T-cell (primary cell): ENCODE measurements around the gene SCGB3A2. TPM values are rescaled to one million over a fixed set of nuclear protein-coding genes. Genes with fewer than 3 reads are reported as not detected.

Source experiments
- ATAC-seq, 4 experiments: fragments of 200-7000 bp in 3 of 4; fragments of 150-1000 bp in 1 of 4; cut with Tn5 transposase; replicated peaks in 1 of 4; 1 replicate in 3 of 4; 2 replicates in 1 of 4; pipeline ENCODE4 v1.10.0; 2021; ENCODE audit warnings: moderate library complexity in 3 of 4, mild to moderate bottlenecking in 2 of 4, moderate number of reproducible peaks in 1 of 4
- CTCF ChIA-PET, 2 donors: fragments of 300-600 bp; sonication (Branson Sonifier 250); formaldehyde crosslinking; loops; one replicate each; lab custom pipeline; 2022; ENCODE audit warnings: antibody characterized with exemption in 2 of 2; lab: Charles Lee
- POLR2A ChIA-PET, 2 donors: fragments of 300-600 bp; sonication (Branson Sonifier 250); formaldehyde crosslinking; loops; one replicate each; lab custom pipeline; 2022; ENCODE audit warnings: antibody characterized with exemption in 2 of 2; lab: Charles Lee
- DNase-seq, 35 experiments: peaks; one replicate each; pipeline versions ENCODE4 v3.0.0 to v3.0.0-alpha.2; 2013 to 2023
- H3K27ac ChIP-seq: one replicate; pipeline ENCODE4 v1.5.1; 2013; ENCODE audit warnings: low read length
- H3K27me3 ChIP-seq, 2 experiments: replicated peaks in 1 of 2; 1 replicate in 1 of 2; 2 replicates in 1 of 2; pipeline versions ENCODE4 v1.6.1 to v1.7.0; 2013; ENCODE audit warnings: low read length in 1 of 2, mixed read lengths in 1 of 2; ENCODE audit not compliant: control insufficient read depth in 2 of 2, insufficient read depth in 2 of 2; ENCODE audit errors: extremely low read depth in 1 of 2
- H3K36me3 ChIP-seq, 2 donors: 1 replicate in 1 of 2; 2 replicates in 1 of 2; pipeline versions ENCODE4 v1.6.1 to v1.7.0; 2013; ENCODE audit warnings: low read length in 1 of 2; ENCODE audit not compliant: control insufficient read depth in 2 of 2, insufficient read depth in 1 of 2; ENCODE audit errors: extremely low read depth in 1 of 2
- H3K4me1 ChIP-seq, 2 experiments: 1 replicate in 1 of 2; 2 replicates in 1 of 2; pipeline versions ENCODE4 v1.6.1 to v1.7.0; 2013; ENCODE audit warnings: low read length in 2 of 2, mixed read lengths in 1 of 2; ENCODE audit not compliant: insufficient read depth in 2 of 2, control insufficient read depth in 1 of 2; ENCODE audit errors: extremely low read depth in 1 of 2
- H3K4me3 ChIP-seq, 2 donors: 1 replicate in 1 of 2; 2 replicates in 1 of 2; pipeline versions ENCODE4 v1.5.1 to v1.7.0; 2013; ENCODE audit warnings: mild to moderate bottlenecking in 2 of 2, low read length in 1 of 2, moderate library complexity in 1 of 2; ENCODE audit not compliant: control insufficient read depth in 1 of 2; ENCODE audit errors: extremely low read depth in 1 of 2
- H3K9me3 ChIP-seq: 2 replicates; pipeline ENCODE4 v1.7.0; 2013
- H3K27ac Mint-ChIP-seq, 2 donors: one replicate each; pipeline ENCODE4 v1.8.0; 2020 to 2021; ENCODE audit warnings: mild to moderate bottlenecking in 2 of 2, mixed read lengths in 2 of 2
- H3K27me3 Mint-ChIP-seq, 2 donors: one replicate each; pipeline ENCODE4 v1.8.0; 2021 to 2022; ENCODE audit warnings: mixed read lengths in 2 of 2
- H3K36me3 Mint-ChIP-seq: one replicate; pipeline ENCODE4 v1.8.0; 2021; ENCODE audit warnings: mixed read lengths
- H3K4me1 Mint-ChIP-seq, 3 donors: one replicate each; pipeline ENCODE4 v1.8.0; 2020 to 2022; ENCODE audit warnings: mixed read lengths in 3 of 3, mild to moderate bottlenecking in 1 of 3
- H3K4me3 Mint-ChIP-seq, 3 donors: one replicate each; pipeline ENCODE4 v1.8.0; 2020 to 2022; ENCODE audit warnings: mild to moderate bottlenecking in 3 of 3, mixed read lengths in 3 of 3, moderate library complexity in 3 of 3
- H3K9me3 Mint-ChIP-seq, 3 donors: one replicate each; pipeline ENCODE4 v1.8.0; 2020 to 2022; ENCODE audit warnings: mixed read lengths in 3 of 3
- WGBS: methylation state at CpG from one replicate; pipeline ENCODE4 v1.1.5; 2013; ENCODE audit warnings: missing lambda C conversion rate; ENCODE audit not compliant: insufficient coverage; 5-methylcytosine and 5-hydroxymethylcytosine counted together
- total RNA-seq, 35 experiments: library from RNA in 6 of 35; stranded (reverse) in 6 of 35; fragments of 120-200 nt in 1 of 35; gene quantifications; one replicate each; pipeline versions ENCODE4 v1.2.1 to v1.2.4 and lab custom pipeline; 2013 to 2026

Gene SCGB3A2
- total RNA-seq (under 1 TPM in 1 of 5 donors, not detected in 4; 0.99 TPM), total RNA-seq (lab: John Stamatoyannopoulos, UW) (0 to 0.05 (median 0) reads per million in 29 experiments)
- total RNA-seq (2013), result not detected

- H3K9me3 ChIP-seq, result no peaks in the 10 kb centered on the region
- ChIA-PET CTCF (no interaction called here), POLR2A (no interaction called here)
- H3K27me3 ChIP-seq, result no peaks in the 10 kb centered on the region
- no peak within 1 kb of the TSS for H3K27ac ChIP-seq
- no peak within 1 kb of the TSS for H3K4me3 ChIP-seq
- ATAC-seq, result no peak
- H3K4me3 Mint-ChIP-seq, result no peak within 1 kb of the TSS
- H3K9me3 Mint-ChIP-seq, result no peaks in the 10 kb centered on the region
- no CpG with 5 or more reads among the region's 2 CpGs for WGBS
- peaks cover 7 to 14% of the 10 kb centered on the region in 2 donors for H3K27me3 Mint-ChIP-seq
- no peaks in the 10 kb centered on the region for H3K4me1 ChIP-seq
- H3K27ac Mint-ChIP-seq, result no peak within 1 kb of the TSS
- H3K36me3 ChIP-seq, result no peaks in the 10 kb centered on the region
- no peak for DNase-seq
- no peaks in the 10 kb centered on the region for H3K4me1 Mint-ChIP-seq
- H3K36me3 Mint-ChIP-seq, result no peaks in the 10 kb centered on the region
These were observed at the start of gene SCGB3A2 for GRCh38 chr5:147878066-147878759. Gene SCGB3A2, plus strand, starts transcription at chr5:147878711. Its CDS starts 93 bp downstream, at chr5:147878804.

DNA sequence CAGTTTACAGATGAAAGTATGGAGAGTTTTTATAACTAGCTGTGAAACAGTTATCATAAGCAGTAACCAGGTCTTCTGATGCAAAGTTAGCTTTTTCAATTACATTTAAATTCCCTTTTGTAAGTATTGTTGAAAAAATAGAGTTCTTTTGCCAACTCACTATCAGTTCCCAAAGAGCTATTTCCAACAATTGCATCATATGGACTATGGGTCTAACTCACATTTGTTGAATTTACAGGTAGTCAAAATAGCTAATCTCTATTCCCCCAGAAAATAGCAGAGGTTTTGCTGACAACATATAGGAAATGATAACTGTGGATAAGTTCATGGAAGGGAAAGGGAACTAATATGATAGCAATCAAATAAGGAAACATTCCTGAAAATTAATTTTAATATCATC is 48.5 kb upstream of the SCGB3A2 start:
- no peaks in the 10 kb centered on the region for H3K9me3 Mint-ChIP-seq
- Histone ChIP-seq H3K36me3 (no peaks in the 10 kb centered on the region), H3K9me3 (no peaks in the 10 kb centered on the region), H3K27me3 (no peaks in the 10 kb centered on the region), H3K4me1 (no peaks in the 10 kb centered on the region), H3K27ac (no peak overlapping the region), H3K4me3 (no peak overlapping the region)
- no peak overlapping the region for H3K27ac Mint-ChIP-seq
- POLR2A ChIA-PET, result no interaction called here
- no peaks in the 10 kb centered on the region for H3K36me3 Mint-ChIP-seq
- ATAC-seq (no peak), DNase-seq (no peak)
- CTCF ChIA-PET, result no interaction called here
- H3K4me1 Mint-ChIP-seq, result no peaks in the 10 kb centered on the region
- peaks cover 2 to 4% of the 10 kb centered on the region in 2 donors for H3K27me3 Mint-ChIP-seq
- H3K4me3 Mint-ChIP-seq, result no peak overlapping the region

- no peaks in the 10 kb centered on the region for H3K9me3 Mint-ChIP-seq
These were observed 47.0 kb upstream of the SCGB3A2 start, which contains the start of gene SPINK1 for GRCh38 chr5:147831465-147831864. Gene SPINK1, minus strand, starts transcription at chr5:147831671. Its CDS starts 94 bp downstream, at chr5:147831577.

GRCh38 chr5:147832541-147832940 is 46.0 kb upstream of the SCGB3A2 start:
- no peaks in the 10 kb centered on the region for H3K36me3 ChIP-seq
- DNase-seq, result no peak
- Mint-ChIP-seq H3K27ac (no peak overlapping the region), H3K27me3 (peaks cover 0 to 2% of the 10 kb centered on the region in 2 donors), H3K4me3 (no peak overlapping the region), H3K9me3 (no peaks in the 10 kb centered on the region), H3K36me3 (no peaks in the 10 kb centered on the region), H3K4me1 (no peaks in the 10 kb centered on the region)
- H3K9me3 ChIP-seq, result no peaks in the 10 kb centered on the region
- ChIA-PET POLR2A (interaction anchor here (0.6 to 0.7 kb wide), 2 partner anchors 30 to 541 kb away, joined by 3 read pairs; no protein-coding TSS in a partner anchor), CTCF (no interaction called here)
- ATAC-seq, result no peak
- no peak overlapping the region for H3K4me3 ChIP-seq
- no peak overlapping the region for H3K27ac ChIP-seq
- H3K4me1 ChIP-seq, result no peaks in the 10 kb centered on the region
- WGBS, result no CpG with 5 or more reads among the region's 1 CpG
- no peaks in the 10 kb centered on the region for H3K27me3 ChIP-seq

More at GRCh38 chr5:147831465-147831864, 47.0 kb upstream of the SCGB3A2 start, which contains the start of gene SPINK1:
- Mint-ChIP-seq H3K36me3 (no peaks in the 10 kb centered on the region), H3K4me1 (no peaks in the 10 kb centered on the region), H3K4me3 (no peak within 1 kb of the TSS), H3K27ac (no peak within 1 kb of the TSS), H3K27me3 (peaks cover 2 to 3% of the 10 kb centered on the region in 2 donors)
- no peaks in the 10 kb centered on the region for H3K27me3 ChIP-seq
- CTCF ChIA-PET, result no interaction called here
- H3K36me3 ChIP-seq, result no peaks in the 10 kb centered on the region
- 85% methylated on average over 3 of the region's 3 CpGs for WGBS
- ATAC-seq, result no peak
- H3K4me1 ChIP-seq, result no peaks in the 10 kb centered on the region
- no peaks in the 10 kb centered on the region for H3K9me3 ChIP-seq
- no peak within 1 kb of the TSS for H3K27ac ChIP-seq
- H3K4me3 ChIP-seq, result no peak within 1 kb of the TSS
- DNase-seq, result no peak
- POLR2A ChIA-PET, result no interaction called here

DNA sequence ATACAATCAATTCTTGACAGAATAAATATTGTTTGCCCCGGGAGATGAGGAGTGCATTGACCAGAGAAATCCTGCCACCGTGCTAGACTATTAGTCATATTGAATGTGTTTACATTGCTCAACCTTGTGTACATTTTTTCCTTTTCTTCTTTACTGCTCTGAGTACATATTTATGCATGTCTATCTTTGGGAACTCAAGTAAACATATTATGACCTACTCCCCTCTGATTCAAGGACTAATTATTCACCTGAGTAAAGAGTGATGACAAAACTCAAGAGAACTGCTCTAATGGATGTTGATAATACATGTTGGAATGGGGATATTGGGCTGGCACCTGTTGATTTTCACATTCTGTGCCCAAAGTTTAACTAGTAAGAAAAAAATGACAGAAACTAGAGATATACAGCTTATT is 43.1 kb upstream of the SCGB3A2 start:
- no peaks in the 10 kb centered on the region for H3K27me3 Mint-ChIP-seq
- ChIA-PET CTCF (no interaction called here), POLR2A (no interaction called here)
- no peak overlapping the region for H3K27ac ChIP-seq
- no peak overlapping the region for H3K4me3 ChIP-seq
- no peaks in the 10 kb centered on the region for H3K27me3 ChIP-seq
- H3K4me1 Mint-ChIP-seq, result no peaks in the 10 kb centered on the region
- no peaks in the 10 kb centered on the region for H3K4me1 ChIP-seq
- H3K9me3 ChIP-seq, result no peaks in the 10 kb centered on the region
- H3K36me3 ChIP-seq, result no peaks in the 10 kb centered on the region
- no peaks in the 10 kb centered on the region for H3K36me3 Mint-ChIP-seq
- no CpG with 5 or more reads among the region's 2 CpGs for WGBS
- no peak overlapping the region for H3K4me3 Mint-ChIP-seq
- DNase-seq (no peak), ATAC-seq (no peak)
- H3K9me3 Mint-ChIP-seq, result no peaks in the 10 kb centered on the region
- H3K27ac Mint-ChIP-seq, result no peak overlapping the region

DNA sequence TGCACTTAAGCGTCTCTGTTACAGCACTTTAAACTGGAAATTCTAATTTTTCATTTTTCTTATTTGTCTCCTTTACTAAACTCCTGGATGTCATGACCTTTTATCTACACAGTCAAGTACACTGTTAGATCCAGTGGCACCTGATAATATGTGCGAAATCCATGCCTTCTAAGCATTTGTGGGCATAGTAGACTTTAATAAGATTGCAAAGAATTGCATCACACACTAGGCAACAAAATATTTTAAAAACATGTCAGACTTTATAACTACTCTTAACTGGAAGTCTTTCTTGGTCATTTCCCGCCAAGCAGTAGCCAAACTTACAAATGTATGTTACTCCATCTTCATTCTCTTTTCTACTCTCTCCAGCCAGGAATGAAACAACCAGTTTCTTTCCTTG is 42.1 kb upstream of the SCGB3A2 start:
- Mint-ChIP-seq H3K4me1 (no peaks in the 10 kb centered on the region), H3K36me3 (no peaks in the 10 kb centered on the region), H3K9me3 (no peaks in the 10 kb centered on the region), H3K27ac (no peak overlapping the region), H3K4me3 (no peak overlapping the region), H3K27me3 (no peaks in the 10 kb centered on the region)
- ChIA-PET POLR2A (no interaction called here), CTCF (no interaction called here)
- no peak for DNase-seq
- Histone ChIP-seq H3K9me3 (no peaks in the 10 kb centered on the region), H3K4me3 (no peak overlapping the region), H3K27me3 (no peaks in the 10 kb centered on the region), H3K36me3 (no peaks in the 10 kb centered on the region), H3K27ac (no peak overlapping the region), H3K4me1 (no peaks in the 10 kb centered on the region)
- ATAC-seq, result no peak
- WGBS, result 75% methylated on average over 2 of the region's 3 CpGs
